NT2/D1 (cell line): Measurements from ENCODE around the gene BSN.
A peak's percentile ranks its signal among the peaks of the same experiment; 100 is the strongest.
"Not testable (repeated sequence)": the region's sequence is repeated elsewhere in the genome, so short reads cannot be mapped to it uniquely, and the experiment has no call there.

ENCODE experiments used
- DNase-seq: peaks from one replicate; pipeline ENCODE4 v3.0.0-alpha.2; 2011; ENCODE audit warnings: low read depth, low spot score
- H3K27me3 ChIP-seq: 2 replicates; pipeline ENCODE4 v1.6.0; 2011; ENCODE audit warnings: mild to moderate bottlenecking; ENCODE audit not compliant: insufficient read length, insufficient read depth
- H3K36me3 ChIP-seq: 2 replicates; pipeline ENCODE4 v1.6.1; 2011; ENCODE audit warnings: mild to moderate bottlenecking, low read length, mixed read lengths; ENCODE audit not compliant: insufficient read depth, insufficient read length
- H3K4me1 ChIP-seq: 2 replicates; pipeline ENCODE4 v1.5.1; 2011; ENCODE audit not compliant: insufficient read depth, insufficient read length
- H3K4me3 ChIP-seq: 2 replicates; pipeline ENCODE4 v1.5.1; 2011; ENCODE audit warnings: low read depth; ENCODE audit not compliant: insufficient read length
- H3K9ac ChIP-seq: 2 replicates; pipeline ENCODE4 v1.6.0; 2011; ENCODE audit warnings: low read depth; ENCODE audit not compliant: insufficient read length
- H3K9me3 ChIP-seq: 2 replicates; pipeline ENCODE4 v1.5.1; 2011; ENCODE audit warnings: mild to moderate bottlenecking, low read length; ENCODE audit not compliant: insufficient read depth
- SUZ12 ChIP-seq: IDR thresholded peaks from 2 replicates; pipeline ENCODE4 v1.6.1; 2011; ENCODE audit not compliant: insufficient read length, insufficient read depth; ENCODE audit errors: extremely low read depth
- YY1 ChIP-seq: IDR thresholded peaks from 2 replicates; pipeline ENCODE4 v1.6.1; 2011; ENCODE audit not compliant: insufficient read length, insufficient read depth
- ZNF274 ChIP-seq: IDR thresholded peaks from 2 replicates; pipeline ENCODE4 v1.6.1; 2011; ENCODE audit warnings: mild to moderate bottlenecking, low read depth, low read length

Gene BSN

GRCh38 chr3:49680493-49681231, 126.4 kb downstream of the BSN start:
- Histone ChIP-seq H3K9me3 (no peaks in the 10 kb centered on the region), H3K4me3 (no peak overlapping the region), H3K4me1 (peaks cover 3% of the 10 kb centered on the region), H3K36me3 (peaks cover 93% of the 10 kb centered on the region), H3K27me3 (no peaks in the 10 kb centered on the region), H3K9ac (no peak overlapping the region)
- TF ChIP-seq ZNF274 (no peak), SUZ12 (no peak), YY1 (no peak)
- DNase-seq, result no peak

DNA sequence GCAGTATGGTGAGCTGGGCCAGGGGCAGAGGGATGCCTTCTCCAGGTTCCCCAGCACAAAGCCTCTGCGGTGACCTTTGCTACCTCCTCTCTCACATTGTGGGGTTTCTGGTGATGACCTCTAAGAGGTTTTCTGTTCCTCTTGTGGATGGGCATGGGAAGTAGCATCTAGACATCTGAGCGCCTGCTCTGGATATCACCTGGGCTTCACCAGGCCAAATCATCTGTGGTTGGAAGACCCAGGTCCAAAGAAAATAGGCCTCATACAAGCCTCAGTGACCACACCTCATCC, 126.9 kb downstream of the BSN start:
- H3K4me1 ChIP-seq, result peaks cover 3% of the 10 kb centered on the region
- no peak overlapping the region for H3K9ac ChIP-seq
- peaks cover 87% of the 10 kb centered on the region for H3K36me3 ChIP-seq
- no peaks in the 10 kb centered on the region for H3K27me3 ChIP-seq
- no peaks in the 10 kb centered on the region for H3K9me3 ChIP-seq
- H3K4me3 ChIP-seq, result no peak overlapping the region
- TF ChIP-seq SUZ12, result no peak
- no peak for TF ChIP-seq YY1
- no peak for TF ChIP-seq ZNF274
- DNase-seq, result no peak

DNA sequence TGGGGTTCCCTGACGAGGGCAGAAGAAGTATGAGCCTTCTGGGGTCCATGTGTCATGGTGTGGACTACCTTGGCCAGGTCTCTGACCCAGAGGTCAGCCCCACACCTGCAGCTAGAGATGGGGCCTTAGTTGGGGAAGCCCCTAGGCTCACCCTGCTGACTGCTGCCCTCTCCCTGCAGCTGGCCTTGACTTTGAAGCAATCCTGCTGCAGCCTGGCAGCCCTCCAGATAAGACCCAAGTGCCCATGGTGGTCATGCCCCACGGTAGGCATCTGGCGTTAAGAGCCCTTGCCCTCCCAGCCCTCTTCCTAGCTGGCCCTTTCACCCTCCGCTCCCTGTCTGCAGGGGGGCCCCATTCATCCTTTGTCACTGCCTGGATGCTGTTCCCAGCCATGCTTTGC, 127.3 kb downstream of the BSN start:
- no peak for DNase-seq
- TF ChIP-seq YY1 (no peak), SUZ12 (no peak), ZNF274 (no peak)
- peaks cover 84% of the 10 kb centered on the region for H3K36me3 ChIP-seq

DNA sequence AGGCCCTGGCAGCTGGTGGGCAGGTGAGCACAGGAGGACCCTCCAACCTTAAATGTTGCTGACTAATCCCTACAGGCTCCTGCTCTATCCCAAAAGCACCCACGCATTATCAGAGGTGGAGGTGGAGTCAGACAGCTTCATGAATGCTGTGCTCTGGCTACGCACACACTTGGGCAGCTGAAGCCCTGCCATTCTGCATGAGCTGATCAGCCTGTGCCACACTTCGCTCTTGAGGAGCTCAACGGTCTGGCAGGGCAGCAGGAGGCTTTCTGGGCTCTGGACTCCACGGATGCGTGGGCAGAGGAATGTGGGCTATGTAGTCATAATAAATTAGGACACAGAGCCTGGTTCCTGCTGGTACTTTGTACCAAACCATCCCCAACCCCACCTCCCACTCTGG, 128.9 kb downstream of the BSN start:
- H3K4me1 ChIP-seq, result peaks cover 3% of the 10 kb centered on the region
- H3K9me3 ChIP-seq, result no peaks in the 10 kb centered on the region
- H3K36me3 ChIP-seq, result peaks cover 68% of the 10 kb centered on the region
- no peak overlapping the region for H3K4me3 ChIP-seq
- no peak overlapping the region for H3K9ac ChIP-seq
- DNase-seq, result no peak
- TF ChIP-seq SUZ12 (no peak), YY1 (no peak), ZNF274 (no peak)
- H3K27me3 ChIP-seq, result no peaks in the 10 kb centered on the region

More for the DNA sequence above, 127.3 kb downstream of the BSN start:
- no peak overlapping the region for H3K4me3 ChIP-seq
- H3K27me3 ChIP-seq, result no peaks in the 10 kb centered on the region
- no peak overlapping the region for H3K9ac ChIP-seq
- H3K9me3 ChIP-seq, result no peaks in the 10 kb centered on the region
- H3K4me1 ChIP-seq, result peaks cover 3% of the 10 kb centered on the region

DNA sequence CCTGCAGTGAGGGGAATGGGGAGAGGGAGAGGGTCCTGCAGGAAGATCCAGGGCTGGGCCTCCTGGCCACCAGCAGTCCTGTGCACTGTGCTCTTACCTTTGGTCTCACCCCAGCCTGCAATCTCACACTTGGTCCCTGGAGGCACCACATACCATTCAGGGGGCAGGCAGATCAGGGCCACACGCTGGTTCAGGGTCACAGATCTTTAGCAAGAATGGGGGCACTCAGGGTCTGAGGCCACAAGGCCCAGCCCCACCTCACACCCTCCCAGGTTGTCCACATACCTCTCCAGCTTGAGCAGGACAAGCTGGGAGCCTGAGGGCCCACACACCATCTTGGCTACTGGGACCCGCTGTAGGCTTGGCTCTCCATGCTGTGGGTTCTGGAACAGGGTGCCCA, 130.2 kb downstream of the BSN start:
- not testable (repeated sequence) for H3K9ac ChIP-seq

GRCh38 chr3:49685103-49685502, 130.8 kb downstream of the BSN start:
- DNase-seq, H3K9me3 ChIP-seq, H3K27me3 ChIP-seq, H3K4me3 ChIP-seq, H3K9ac ChIP-seq, H3K4me1 ChIP-seq: not testable (repeated sequence)
- peaks cover 48% of the 10 kb centered on the region for H3K36me3 ChIP-seq

More for the DNA sequence above, 130.2 kb downstream of the BSN start:
- H3K9me3 ChIP-seq, H3K4me3 ChIP-seq, H3K4me1 ChIP-seq, DNase-seq, H3K27me3 ChIP-seq: not testable (repeated sequence)
- H3K36me3 ChIP-seq, result peaks cover 55% of the 10 kb centered on the region

- H3K4me3 ChIP-seq, DNase-seq: not testable (repeated sequence)
- H3K9ac ChIP-seq, result peak overlapping the region; percentile 21
These were observed 131.6 kb downstream of the BSN start for GRCh38 chr3:49685846-49686245.

DNA sequence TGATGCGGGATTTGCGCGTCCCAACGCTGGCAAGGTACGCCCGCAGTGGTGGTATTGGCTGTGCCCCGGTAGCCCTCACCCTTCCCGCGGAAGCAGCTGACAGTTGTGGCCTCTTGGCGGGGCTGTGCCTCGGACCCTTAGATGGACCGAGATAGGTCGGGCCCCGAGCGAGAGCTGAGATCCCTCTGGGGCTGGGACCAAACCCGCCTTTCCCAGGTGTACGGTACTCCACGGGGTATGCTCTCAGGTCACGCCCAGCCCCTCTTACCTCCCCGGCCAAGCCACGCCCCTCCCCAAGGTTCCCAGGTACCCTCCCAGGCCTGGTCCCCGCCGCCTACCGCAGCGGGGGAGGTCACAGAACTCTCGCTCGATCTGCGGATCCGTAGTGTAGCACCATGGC, 132.1 kb downstream of the BSN start:
- DNase-seq, H3K27me3 ChIP-seq, H3K4me1 ChIP-seq, H3K9me3 ChIP-seq: not testable (repeated sequence)
- Histone ChIP-seq H3K36me3 (peaks cover 38% of the 10 kb centered on the region), H3K9ac (peak overlapping the region; percentile 64), H3K4me3 (peak overlapping the region; percentile 15)

More at GRCh38 chr3:49685846-49686245, 131.6 kb downstream of the BSN start:
- H3K4me1 ChIP-seq, H3K27me3 ChIP-seq, H3K9me3 ChIP-seq: not testable (repeated sequence)
- peaks cover 41% of the 10 kb centered on the region for H3K36me3 ChIP-seq

- not testable (repeated sequence) for H3K27me3 ChIP-seq, H3K4me1 ChIP-seq, H3K9me3 ChIP-seq
- H3K36me3 ChIP-seq, result peaks cover 34% of the 10 kb centered on the region
- H3K9ac ChIP-seq, result peak overlapping the region; percentile 81
- peak; percentile 66 for DNase-seq
- peak overlapping the region; percentile 42 for H3K4me3 ChIP-seq
These were observed 132.6 kb downstream of the BSN start for GRCh38 chr3:49686769-49687423.

- H3K36me3 ChIP-seq, result peaks cover 29% of the 10 kb centered on the region
- not testable (repeated sequence) for H3K27me3 ChIP-seq, H3K4me1 ChIP-seq, H3K9me3 ChIP-seq, DNase-seq
- H3K4me3 ChIP-seq, result peak overlapping the region; percentile 42
- H3K9ac ChIP-seq, result peak overlapping the region; percentile 81
These were observed 133.1 kb downstream of the BSN start for GRCh38 chr3:49687424-49687795.
